NCI-H2081 treated with DMSO at 0.1 percent for 48 hours (cell line): Measurements from ENCODE around the gene ALDH1A1.

Source experiments
- DNase-seq: peaks from one replicate; lab custom pipeline; 2025; lab: John Stamatoyannopoulos, UW

ALDH1A1 gene

GRCh38 chr9:72917892-72918509 is 34.9 kb downstream of the ALDH1A1 start:
- DNase-seq: no peak

GRCh38 chr9:72915659-72916058 is 37.2 kb downstream of the ALDH1A1 start:
- DNase-seq: no peak

- no peak for DNase-seq
These were observed 38.1 kb downstream of the ALDH1A1 start for GRCh38 chr9:72914750-72915149.

GRCh38 chr9:72913382-72914009 is 39.4 kb downstream of the ALDH1A1 start:
- DNase-seq: no peak

GRCh38 chr9:72912476-72913381 is 40.1 kb downstream of the ALDH1A1 start:
- DNase-seq: no peak

GRCh38 chr9:72911816-72912215 is 41.0 kb downstream of the ALDH1A1 start:
- DNase-seq: no peak

GRCh38 chr9:72911247-72911775 is 41.5 kb downstream of the ALDH1A1 start:
- DNase-seq: no peak

GRCh38 chr9:72909428-72909827 is 43.4 kb downstream of the ALDH1A1 start:
- no peak for DNase-seq

- no peak for DNase-seq
These were observed 45.4 kb downstream of the ALDH1A1 start for GRCh38 chr9:72907421-72907820.

- DNase-seq: no peak
These were observed 46.0 kb downstream of the ALDH1A1 start for GRCh38 chr9:72906810-72907209.

GRCh38 chr9:72905514-72906480 is 47.1 kb downstream of the ALDH1A1 start:
- no peak for DNase-seq

- no peak for DNase-seq
These were observed 48.4 kb downstream of the ALDH1A1 start for GRCh38 chr9:72904267-72905093.

- no peak for DNase-seq
These were observed 49.8 kb downstream of the ALDH1A1 start for GRCh38 chr9:72903103-72903502.

- no peak for DNase-seq
These were observed 50.6 kb downstream of the ALDH1A1 start for GRCh38 chr9:72902268-72902667.

GRCh38 chr9:72899734-72900477 is 52.9 kb downstream of the ALDH1A1 start:
- DNase-seq: no peak

GRCh38 chr9:72898784-72899733 is 53.8 kb downstream of the ALDH1A1 start:
- no peak for DNase-seq

- no peak for DNase-seq
These were observed 54.5 kb downstream of the ALDH1A1 start for GRCh38 chr9:72898360-72898759.

GRCh38 chr9:72897069-72897649 is 55.7 kb downstream of the ALDH1A1 start:
- no peak for DNase-seq
